Stimulated activated CD4-positive, alpha-beta T cell treated with anti-CD3 and anti-CD28 coated beads, Interleukin-15, amount 100 ng/mL, for 1 hour (primary cell): ENCODE measurements around the gene LRP1B.
"Not testable (repeated sequence)": the region's sequence is repeated elsewhere in the genome, so short reads cannot be mapped to it uniquely, and the experiment has no call there.

ENCODE experiments used
- DNase-seq, 2 donors: peaks; one replicate each; pipeline ENCODE4 v3.0.0-alpha.2; 2020; ENCODE audit warnings: low read depth in 1 of 2, low spot score in 1 of 2

Gene LRP1B

DNA sequence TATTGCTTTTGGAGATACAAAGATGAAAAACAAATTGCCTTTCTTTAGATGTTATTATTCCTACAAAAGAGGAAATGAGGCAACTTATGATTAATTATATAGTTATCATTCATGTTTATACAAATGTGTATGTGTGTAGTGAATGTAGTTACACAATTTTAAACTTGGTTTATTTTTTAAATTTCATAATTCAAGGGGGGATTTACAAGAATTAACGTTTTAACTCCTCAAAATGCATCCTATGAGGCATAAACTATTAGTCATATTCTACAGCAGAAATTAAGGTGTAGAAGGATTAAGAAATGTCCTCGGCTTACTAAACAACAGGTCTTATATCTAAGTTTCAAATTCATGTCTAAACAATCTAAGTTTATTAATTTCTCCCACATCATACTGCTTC is 1545.8 kb downstream of the LRP1B start:
- DNase-seq = no peak

DNA sequence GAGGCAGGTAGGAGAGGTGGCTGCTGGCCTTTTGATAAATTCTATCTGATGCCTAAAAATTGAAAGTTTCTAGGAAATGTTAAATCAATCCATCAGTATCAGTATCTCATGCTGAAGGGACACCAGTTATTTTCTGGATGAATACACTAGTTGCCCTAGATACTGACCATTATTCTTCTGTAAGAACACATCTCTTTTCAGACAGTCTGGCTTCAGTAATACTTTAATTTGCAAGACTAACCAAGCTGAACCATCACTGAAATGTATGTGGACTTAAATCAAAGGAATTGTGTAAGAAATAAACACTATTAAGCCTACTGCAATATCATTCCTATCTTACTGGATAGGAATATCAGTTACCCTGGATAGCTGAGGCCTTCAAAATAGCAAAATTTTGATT is 1546.3 kb downstream of the LRP1B start:
- DNase-seq = no peak

DNA sequence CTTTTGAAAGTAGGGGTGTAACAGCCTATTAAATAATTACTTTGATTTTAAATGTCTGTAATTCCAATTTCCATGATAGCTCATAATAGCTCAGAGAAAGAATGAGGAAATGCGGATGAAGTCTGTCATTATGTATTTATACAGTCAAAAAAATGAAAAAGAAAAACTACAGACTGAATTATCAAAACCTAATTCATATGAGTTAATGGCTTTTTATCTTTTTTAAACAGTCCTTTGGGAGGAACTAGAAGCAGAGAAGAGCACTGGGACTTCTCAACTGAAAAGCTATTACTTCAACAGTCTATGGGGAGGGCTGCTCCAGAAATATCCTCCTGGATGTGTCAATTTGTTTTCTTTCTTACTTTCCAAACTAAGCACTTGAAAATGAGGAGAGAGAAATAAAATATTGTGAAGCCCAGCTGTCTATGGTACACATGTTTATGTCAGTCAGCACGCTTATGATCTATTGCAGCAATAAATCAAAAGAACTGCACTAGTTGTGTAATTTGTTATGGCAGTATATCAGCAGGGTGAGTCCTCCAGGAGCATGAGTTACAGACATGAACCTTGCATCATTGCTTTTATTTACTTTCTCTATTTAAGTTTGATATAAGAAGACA is 1550.2 kb downstream of the LRP1B start:
- no peak for DNase-seq

- DNase-seq = no peak
These were observed 1553.4 kb downstream of the LRP1B start for GRCh38 chr2:140577453-140577852.

GRCh38 chr2:140567734-140568133 is 1563.1 kb downstream of the LRP1B start:
- DNase-seq = no peak

DNA sequence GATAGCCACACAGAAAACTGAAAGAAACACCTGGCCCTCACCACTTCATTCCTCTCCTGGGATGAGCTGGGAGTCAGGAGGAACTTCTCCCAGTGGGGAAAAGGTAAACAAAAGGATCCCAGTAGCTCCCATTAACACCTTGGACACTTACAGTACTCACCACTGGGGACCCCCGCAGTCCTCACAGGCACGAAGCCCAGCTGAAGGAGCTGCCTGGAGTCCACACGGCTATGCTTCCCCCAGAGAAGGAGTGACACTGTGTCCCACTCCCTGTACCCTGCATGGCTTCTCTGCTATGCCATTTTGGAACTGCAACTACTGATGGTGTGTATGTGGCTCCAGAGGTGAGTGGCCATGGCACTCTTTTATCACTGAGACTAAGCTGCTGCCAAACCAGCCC is 1565.1 kb downstream of the LRP1B start:
- no peak for DNase-seq

GRCh38 chr2:140555701-140556100 is 1575.1 kb downstream of the LRP1B start:
- DNase-seq = no peak

GRCh38 chr2:140552634-140553033 is 1578.2 kb downstream of the LRP1B start:
- DNase-seq = no peak

DNA sequence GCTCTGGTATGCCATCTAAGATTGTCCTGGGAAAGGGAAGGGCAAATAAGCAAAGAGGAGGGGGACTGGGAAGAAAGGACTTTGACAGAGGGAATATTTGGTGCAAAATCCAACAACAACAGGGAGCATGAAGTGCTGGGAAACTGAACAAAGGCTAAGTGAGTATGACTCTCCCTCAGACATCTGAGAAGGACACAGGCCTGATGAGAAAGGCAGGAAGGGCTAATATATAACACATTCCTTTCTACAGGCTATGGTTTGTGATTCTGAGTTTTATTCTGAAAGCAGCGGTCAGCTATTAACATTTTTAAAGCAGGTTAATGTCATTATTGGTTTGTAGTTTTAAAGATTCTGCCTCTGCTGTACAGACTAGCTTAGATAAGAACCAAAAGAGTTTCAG is 1579.5 kb downstream of the LRP1B start:
- DNase-seq = no peak

GRCh38 chr2:140550821-140551220 is 1580.0 kb downstream of the LRP1B start:
- no peak for DNase-seq

- DNase-seq = not testable (repeated sequence)
These were observed 1586.0 kb downstream of the LRP1B start for GRCh38 chr2:140544769-140545168.

GRCh38 chr2:140542627-140543026 is 1588.2 kb downstream of the LRP1B start:
- DNase-seq = no peak

- DNase-seq = no peak
These were observed 1591.5 kb downstream of the LRP1B start for GRCh38 chr2:140539242-140539875.

GRCh38 chr2:140529706-140530105 is 1601.1 kb downstream of the LRP1B start:
- DNase-seq = no peak

GRCh38 chr2:140528982-140529381 is 1601.8 kb downstream of the LRP1B start:
- no peak for DNase-seq

GRCh38 chr2:140526575-140526974 is 1604.2 kb downstream of the LRP1B start:
- DNase-seq = no peak

- DNase-seq = no peak
These were observed 1618.7 kb downstream of the LRP1B start for GRCh38 chr2:140512106-140512505.

DNA sequence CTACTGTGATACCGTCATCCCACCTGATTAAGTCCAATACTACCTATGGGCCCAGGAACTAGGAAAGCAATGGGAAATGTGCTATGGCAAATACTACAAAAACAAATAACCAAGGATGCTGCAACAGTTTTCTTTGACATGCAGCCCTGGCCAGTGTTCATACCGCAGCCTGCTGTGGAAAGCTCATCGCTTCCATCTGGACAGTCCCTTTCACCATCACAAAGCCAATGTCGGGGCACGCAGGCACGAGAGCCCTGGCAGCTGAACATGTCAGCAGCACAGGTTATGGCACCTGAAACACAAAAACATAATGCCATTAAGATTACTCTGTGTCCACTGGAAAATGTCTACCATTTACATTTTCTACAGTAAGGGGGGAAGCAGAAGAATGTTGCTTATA is 1621.1 kb downstream of the LRP1B start:
- no peak for DNase-seq

GRCh38 chr2:140508756-140509155 is 1622.1 kb downstream of the LRP1B start:
- DNase-seq = no peak

DNA sequence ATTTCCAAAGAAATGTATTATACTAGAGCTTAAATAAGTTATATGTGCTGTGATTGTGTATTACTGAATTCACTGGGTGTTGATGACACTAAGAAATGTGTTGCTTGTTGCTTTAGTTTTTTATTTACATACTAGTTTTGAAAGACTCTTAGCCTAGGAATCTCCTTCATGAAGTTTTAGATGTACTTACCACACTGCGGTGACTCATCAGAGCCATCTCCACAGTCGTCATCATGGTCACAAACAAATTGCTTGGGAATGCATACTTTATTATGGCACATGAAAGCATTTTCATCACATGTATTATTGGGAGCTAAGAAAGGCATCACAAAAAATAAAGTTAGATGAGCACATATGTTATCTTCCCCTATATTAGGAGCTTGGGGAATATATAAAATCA is 1624.2 kb downstream of the LRP1B start:
- DNase-seq = no peak

DNA sequence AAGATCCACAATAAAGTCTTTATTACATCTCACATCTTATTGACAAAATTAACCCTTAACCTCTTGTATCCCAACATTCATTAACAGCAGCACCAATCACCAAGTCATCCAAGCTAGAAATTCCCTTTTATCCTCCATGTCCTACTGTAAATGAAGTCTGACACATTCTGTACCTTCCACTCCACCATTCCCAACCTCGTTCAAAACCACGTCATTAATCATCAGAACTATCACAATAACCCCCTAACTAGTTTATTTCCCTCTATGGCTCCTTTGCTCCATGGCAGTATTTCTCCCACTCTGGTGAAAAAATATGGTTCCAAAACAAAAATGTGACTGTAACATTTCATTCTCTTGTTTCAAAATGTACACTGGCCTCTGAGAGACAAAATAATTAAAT is 1626.2 kb downstream of the LRP1B start:
- no peak for DNase-seq

DNA sequence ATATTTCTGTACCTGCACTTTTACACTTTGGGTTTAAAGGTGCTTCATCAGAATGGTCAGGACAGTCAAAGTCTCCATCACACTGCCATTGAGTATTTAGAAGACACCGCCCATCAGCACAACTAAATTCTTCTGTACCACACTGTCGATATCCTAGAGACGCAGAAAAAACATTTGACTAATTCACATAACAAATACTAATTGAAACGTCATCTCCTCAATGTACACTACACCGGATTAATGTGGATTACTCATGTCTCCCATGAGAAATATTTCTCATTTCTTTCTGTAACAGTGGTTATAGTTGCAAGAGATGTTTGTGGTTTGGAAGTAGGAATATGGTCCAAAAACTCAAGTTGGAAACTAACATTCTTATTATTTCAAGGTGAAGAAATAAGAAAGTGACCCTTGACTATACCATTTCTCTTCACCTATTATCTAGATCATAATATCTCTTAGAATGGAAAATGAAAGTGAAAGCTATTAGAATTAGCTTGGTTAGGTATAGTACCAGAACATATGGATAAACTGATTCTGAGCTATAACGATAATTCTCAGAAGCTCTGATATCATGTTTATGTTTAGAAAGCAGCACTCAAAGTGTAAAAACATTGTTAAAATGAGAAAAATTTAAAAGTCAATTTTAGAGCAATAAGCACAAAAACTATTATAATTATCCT is 1627.7 kb downstream of the LRP1B start:
- no peak for DNase-seq

DNA sequence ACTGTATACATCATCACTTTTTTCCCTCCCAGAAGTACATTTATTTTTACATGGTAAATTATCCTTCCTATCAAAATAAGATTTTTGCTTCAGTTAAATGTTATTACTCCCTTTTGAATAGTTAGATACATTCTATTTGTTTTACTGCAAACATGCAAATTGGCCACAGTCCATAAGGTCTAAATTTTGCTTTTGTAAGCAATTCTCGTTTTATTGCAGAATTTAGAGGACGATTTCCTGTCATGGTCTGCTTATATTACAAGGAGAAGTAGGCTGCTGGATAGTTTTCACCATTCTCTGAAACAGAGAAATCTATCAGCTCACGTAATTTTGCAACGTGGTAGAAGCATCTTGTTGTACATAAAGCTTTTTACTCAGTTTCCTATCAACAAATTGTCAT is 1632.5 kb downstream of the LRP1B start:
- no peak for DNase-seq
